ENCODE measurements around the gene MRPL58.

MRPL58 gene

GRCh38 chr17:74979408-74980146, 32.9 kb upstream of the MRPL58 start:
- no peak overlapping the region for H3K27ac ChIP-seq
- TF ChIP-seq CTCF (conservative IDR thresholded peaks at IDR 0.05) = no peak

GRCh38 chr17:74981318-74981978, 31.0 kb upstream of the MRPL58 start:
- H3K27ac ChIP-seq = peak overlapping the region; percentile 92
- TF ChIP-seq CTCF (conservative IDR thresholded peaks at IDR 0.05) = no peak

GRCh38 chr17:74981979-74982662, 30.3 kb upstream of the MRPL58 start:
- 0 out of 2 replicates have a peak, but pooled peaks have one; percentile 10 for TF ChIP-seq CTCF (conservative IDR thresholded peaks at IDR 0.05)
- H3K27ac ChIP-seq = peak overlapping the region; percentile 92

- H3K27ac ChIP-seq = peak overlapping the region; percentile 92
Observed at GRCh38 chr17:74982663-74983313, 29.7 kb upstream of the MRPL58 start.

GRCh38 chr17:74986206-74986576, 26.3 kb upstream of the MRPL58 start:
- no peak for TF ChIP-seq CTCF (conservative IDR thresholded peaks at IDR 0.05)
- H3K27ac ChIP-seq = no peak overlapping the region

GRCh38 chr17:74987418-74987908, 25.0 kb upstream of the MRPL58 start, which contains the start of gene CDR2L:
CDR2L (plus strand) TSS chr17:74987632; CDS start chr17:74988044, 412 bp downstream.
- peak within 1 kb of the TSS; percentile 88 for H3K27ac ChIP-seq
- TF ChIP-seq CTCF (conservative IDR thresholded peaks at IDR 0.05) = peak; percentile 8; the same call in 1 of the 2 replicates

GRCh38 chr17:74987909-74988711, 24.4 kb upstream of the MRPL58 start:
- H3K27ac ChIP-seq = peak overlapping the region; percentile 88
- TF ChIP-seq CTCF (conservative IDR thresholded peaks at IDR 0.05) = peak; percentile 33

Measured in VCaP (cell line).